SU-DHL-6 (cell line): Measurements from ENCODE around the gene DNAJC8.

Experiments used
- CTCF ChIP-seq: fragments of 200-600 bp; sonication (generic); IDR thresholded peaks from one replicate; pipeline ENCODE4 v1.5.1; 2017; ENCODE audit warnings: antibody characterized with exemption, mild to moderate bottlenecking, low read length, moderate library complexity; ENCODE audit not compliant: insufficient read depth, poor library complexity, severe bottlenecking
- EZH2phosphoT487 ChIP-seq: fragments of 200-600 bp; sonication (generic), shearing (Covaris generic); conservative IDR thresholded peaks from 2 replicates; pipeline ENCODE4 v1.6.1; 2018; ENCODE audit warnings: mild to moderate bottlenecking, antibody characterized with exemption, low read length, moderate library complexity, mixed read lengths

- TF ChIP-seq CTCF (no peak), EZH2phosphoT487 (no peak)
Observed at GRCh38 chr1:28239004-28239403, 6.2 kb upstream of the DNAJC8 start.
